Testis (tissue), 2 donors: ENCODE data around the gene LRRC49.

Experiments used
- POLR2A ChIP-seq: fragments of 450-650 bp; IDR thresholded peaks from one replicate; pipeline ENCODE4 v1.6.1; 2017; ENCODE audit warnings: antibody characterized with exemption, mild to moderate bottlenecking, moderate library complexity
- TF ChIP-seq, protein P1 (sequence below), 3 experiments: fragments of 450-650 bp in 2 of 3; fragments of 200-600 bp in 1 of 3; sonication (generic) in 1 of 3; IDR thresholded peaks; one replicate each; pipeline ENCODE4 v1.5.1; 2016 to 2019; ENCODE audit warnings: antibody characterized with exemption in 3 of 3, mild to moderate bottlenecking in 2 of 3, moderate library complexity in 1 of 3

DNA sequence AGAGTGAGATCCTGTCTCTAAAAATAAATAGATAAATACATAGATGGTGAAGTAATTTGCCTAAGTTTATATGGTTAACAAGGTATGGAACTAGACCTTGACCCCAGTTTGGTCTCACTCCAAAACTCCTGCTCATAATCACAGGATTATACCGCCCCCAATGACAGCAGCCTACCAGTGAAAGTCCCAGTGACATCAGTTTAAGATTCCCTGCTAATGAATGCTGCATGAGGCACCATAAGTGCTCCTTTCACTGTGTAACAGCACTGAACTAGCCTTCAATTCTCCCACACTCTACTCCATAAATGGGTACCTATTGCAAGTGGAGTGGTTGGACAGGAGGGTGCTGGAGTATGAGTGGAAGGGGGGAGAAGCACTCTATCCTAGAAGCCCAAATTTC, 199.0 kb downstream of the LRRC49 start:
- TF ChIP-seq, protein P1, sequence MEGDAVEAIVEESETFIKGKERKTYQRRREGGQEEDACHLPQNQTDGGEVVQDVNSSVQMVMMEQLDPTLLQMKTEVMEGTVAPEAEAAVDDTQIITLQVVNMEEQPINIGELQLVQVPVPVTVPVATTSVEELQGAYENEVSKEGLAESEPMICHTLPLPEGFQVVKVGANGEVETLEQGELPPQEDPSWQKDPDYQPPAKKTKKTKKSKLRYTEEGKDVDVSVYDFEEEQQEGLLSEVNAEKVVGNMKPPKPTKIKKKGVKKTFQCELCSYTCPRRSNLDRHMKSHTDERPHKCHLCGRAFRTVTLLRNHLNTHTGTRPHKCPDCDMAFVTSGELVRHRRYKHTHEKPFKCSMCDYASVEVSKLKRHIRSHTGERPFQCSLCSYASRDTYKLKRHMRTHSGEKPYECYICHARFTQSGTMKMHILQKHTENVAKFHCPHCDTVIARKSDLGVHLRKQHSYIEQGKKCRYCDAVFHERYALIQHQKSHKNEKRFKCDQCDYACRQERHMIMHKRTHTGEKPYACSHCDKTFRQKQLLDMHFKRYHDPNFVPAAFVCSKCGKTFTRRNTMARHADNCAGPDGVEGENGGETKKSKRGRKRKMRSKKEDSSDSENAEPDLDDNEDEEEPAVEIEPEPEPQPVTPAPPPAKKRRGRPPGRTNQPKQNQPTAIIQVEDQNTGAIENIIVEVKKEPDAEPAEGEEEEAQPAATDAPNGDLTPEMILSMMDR (IDR thresholded peaks at IDR 0.05), result no peak
- no peak for TF ChIP-seq POLR2A
